Stimulated activated CD4-positive, alpha-beta T cell treated with anti-CD3 and anti-CD28 coated beads, Interleukin-12 subunit alpha, Interleukin-12 subunit beta, amount 100 ng/mL, for 4 hours (primary cell): Measurements from ENCODE around the gene ING5.

ENCODE experiments used
- DNase-seq: peaks from one replicate; pipeline ENCODE4 v3.0.0-alpha.2; 2020

The ING5 gene

GRCh38 chr2:241673189-241673663 is 28.6 kb upstream of the ING5 start:
- no peak for DNase-seq

GRCh38 chr2:241673797-241674725 is 27.8 kb upstream of the ING5 start:
- DNase-seq = no peak

- no peak for DNase-seq
Observed at GRCh38 chr2:241675885-241676284, 26.0 kb upstream of the ING5 start.

- no peak for DNase-seq
Observed at GRCh38 chr2:241676665-241677064, 25.2 kb upstream of the ING5 start.

GRCh38 chr2:241677392-241677791 is 24.4 kb upstream of the ING5 start:
- no peak for DNase-seq

GRCh38 chr2:241678307-241678706 is 23.5 kb upstream of the ING5 start:
- DNase-seq = no peak

GRCh38 chr2:241678784-241679540 is 22.9 kb upstream of the ING5 start:
- DNase-seq = no peak

GRCh38 chr2:241680044-241680443 is 21.8 kb upstream of the ING5 start:
- DNase-seq = no peak

GRCh38 chr2:241680827-241681599 is 20.8 kb upstream of the ING5 start:
- no peak for DNase-seq

- DNase-seq = no peak
Observed at GRCh38 chr2:241686324-241686649, 15.6 kb upstream of the ING5 start.

- DNase-seq = peak; percentile 95
Observed at GRCh38 chr2:241686650-241687425, 15.0 kb upstream of the ING5 start, which contains the start of gene DTYMK. DTYMK (minus strand) TSS chr2:241686815; CDS start chr2:241686783, 32 bp downstream.

- DNase-seq = no peak
Observed at GRCh38 chr2:241689306-241689705, 12.5 kb upstream of the ING5 start.

- no peak for DNase-seq
Observed at GRCh38 chr2:241690202-241690717, 11.6 kb upstream of the ING5 start.

GRCh38 chr2:241692448-241692847 is 9.4 kb upstream of the ING5 start:
- no peak for DNase-seq

GRCh38 chr2:241695651-241696050 is 6.2 kb upstream of the ING5 start:
- DNase-seq = no peak

- no peak for DNase-seq
Observed at GRCh38 chr2:241701149-241701398, 765 bp upstream of the ING5 start.

- DNase-seq = peak; percentile 87
Observed at GRCh38 chr2:241702155-241703031, 554 bp downstream of the ING5 start.

GRCh38 chr2:241703032-241703604 is 1.3 kb downstream of the ING5 start:
- no peak for DNase-seq

GRCh38 chr2:241706537-241706936 is 4.7 kb downstream of the ING5 start:
- DNase-seq = no peak

- no peak for DNase-seq
Observed at GRCh38 chr2:241708879-241709278, 7.0 kb downstream of the ING5 start.

- no peak for DNase-seq
Observed at GRCh38 chr2:241719093-241719492, 17.3 kb downstream of the ING5 start.
